Spinal cord (tissue), 10 donors: Measurements from ENCODE around the gene LAMC2. TPM values are rescaled to one million over a fixed set of nuclear protein-coding genes. Genes with fewer than 3 reads are reported as not detected.

ENCODE experiments used
- DNase-seq, 6 donors: peaks; one replicate each; pipeline versions ENCODE4 v3.0.0 to v3.0.0-alpha.2; 2013 to 2015; ENCODE audit warnings: low spot score in 6 of 6, low read depth in 4 of 6
- H3K27ac ChIP-seq: one replicate; pipeline ENCODE4 v1.5.1; 2013; ENCODE audit warnings: low read depth, low read length, control low read depth
- H3K27me3 ChIP-seq: one replicate; pipeline ENCODE4 v1.6.1; 2013; ENCODE audit warnings: low read length; ENCODE audit not compliant: control insufficient read depth, insufficient read depth
- H3K36me3 ChIP-seq: one replicate; pipeline ENCODE4 v1.6.1; 2013; ENCODE audit warnings: low read length; ENCODE audit not compliant: control insufficient read depth, insufficient read depth
- H3K4me1 ChIP-seq: one replicate; pipeline ENCODE4 v1.6.1; 2013; ENCODE audit warnings: low read length; ENCODE audit not compliant: control insufficient read depth, insufficient read depth
- H3K4me3 ChIP-seq: one replicate; pipeline ENCODE4 v1.5.1; 2013; ENCODE audit warnings: low read depth, low read length, control low read depth
- H3K9me3 ChIP-seq: one replicate; pipeline ENCODE4 v1.6.1; 2013; ENCODE audit warnings: low read length; ENCODE audit not compliant: control insufficient read depth, insufficient read depth
- WGBS: methylation state at CpG from one replicate; pipeline ENCODE4 v1.1.5; 2013; ENCODE audit warnings: missing lambda C conversion rate; ENCODE audit not compliant: insufficient coverage; 5-methylcytosine and 5-hydroxymethylcytosine counted together
- polyA plus RNA-seq, 2 donors: library from polyadenylated mRNA; unstranded; fragments of 120-200 nt; gene quantifications; one replicate each; pipeline ENCODE4 v1.2.1, GENCODE V29; 2013; ENCODE audit not compliant: insufficient read length in 2 of 2
- total RNA-seq, 2 donors: library from RNA; depleted of rRNA in 1 of 2; stranded (reverse); fragments of 120-200 nt in 1 of 2; fragments of >200 nt in 1 of 2; gene quantifications; one replicate each; pipeline versions ENCODE4 v1.2.3 to v1.2.4, GENCODE V29; 2013 to 2014
- donor health status: healthy.

The LAMC2 gene
- total and polyA plus RNA-seq, 4 donors, result 0.61 to 1.8 (median 1.3) TPM

DNA sequence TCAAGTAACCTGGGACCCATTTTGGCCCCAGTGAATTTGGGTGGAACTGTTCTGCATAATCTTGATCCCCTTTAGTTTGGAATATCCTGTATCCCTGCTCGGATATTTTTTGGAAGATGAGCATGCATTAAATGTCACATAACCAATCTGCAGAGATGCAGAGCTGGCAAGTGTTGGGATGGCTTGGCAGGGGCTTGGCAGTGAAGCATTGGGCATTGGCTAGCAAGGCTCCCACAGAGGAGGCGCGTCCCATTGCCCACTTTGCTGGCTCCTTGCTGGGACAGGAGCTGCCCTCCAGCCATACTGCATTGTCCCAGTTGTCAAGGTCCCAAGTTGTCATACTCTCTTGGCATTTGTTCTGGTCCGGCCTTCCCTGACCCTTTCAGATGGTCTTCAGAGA is 29.9 kb downstream of the LAMC2 start:
- H3K4me3 ChIP-seq, result no peak overlapping the region

DNA sequence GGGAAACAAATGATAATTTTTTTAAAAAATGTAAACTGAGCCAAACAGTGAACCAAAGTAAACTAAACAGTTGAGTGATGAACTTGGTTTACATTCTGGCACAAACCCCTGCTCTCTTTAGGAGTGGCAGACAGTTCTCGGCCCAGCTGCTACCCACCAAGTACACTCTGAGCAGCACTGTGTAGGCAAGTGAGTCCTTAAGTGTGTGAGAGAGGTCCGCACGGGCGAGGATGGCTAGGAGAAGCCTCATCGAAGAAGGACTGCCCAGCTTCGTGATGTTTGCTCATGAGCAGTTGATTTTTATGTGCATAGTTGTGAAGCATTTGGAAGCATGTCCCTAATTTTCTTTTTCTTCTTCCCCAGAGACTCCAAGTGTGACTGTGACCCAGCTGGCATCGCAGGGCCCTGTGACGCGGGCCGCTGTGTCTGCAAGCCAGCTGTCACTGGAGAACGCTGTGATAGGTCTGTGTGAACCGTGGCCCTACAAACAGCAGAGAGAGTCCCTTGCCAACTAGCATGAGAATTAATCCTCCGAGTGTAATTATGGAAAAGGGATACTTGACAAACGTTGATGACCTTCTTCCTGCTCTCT is 32.1 kb downstream of the LAMC2 start:
- 37% methylated on average over 6 of the region's 14 CpGs for WGBS
- DNase-seq, result peak in 2 of 6 donors; percentile 69 to 70
- H3K4me3 ChIP-seq, result no peak overlapping the region
- no peak overlapping the region for H3K27ac ChIP-seq
- H3K36me3 ChIP-seq, result no peaks in the 10 kb centered on the region
- H3K4me1 ChIP-seq, result peaks cover 12% of the 10 kb centered on the region
- no peaks in the 10 kb centered on the region for H3K9me3 ChIP-seq
- no peaks in the 10 kb centered on the region for H3K27me3 ChIP-seq

More for the DNA sequence above, 29.9 kb downstream of the LAMC2 start:
- Histone ChIP-seq H3K4me1 (peaks cover 12% of the 10 kb centered on the region), H3K27me3 (no peaks in the 10 kb centered on the region), H3K36me3 (no peaks in the 10 kb centered on the region), H3K27ac (no peak overlapping the region), H3K9me3 (no peaks in the 10 kb centered on the region)
- 80% methylated on average over 3 of the region's 4 CpGs for WGBS
- DNase-seq, result no peak

DNA sequence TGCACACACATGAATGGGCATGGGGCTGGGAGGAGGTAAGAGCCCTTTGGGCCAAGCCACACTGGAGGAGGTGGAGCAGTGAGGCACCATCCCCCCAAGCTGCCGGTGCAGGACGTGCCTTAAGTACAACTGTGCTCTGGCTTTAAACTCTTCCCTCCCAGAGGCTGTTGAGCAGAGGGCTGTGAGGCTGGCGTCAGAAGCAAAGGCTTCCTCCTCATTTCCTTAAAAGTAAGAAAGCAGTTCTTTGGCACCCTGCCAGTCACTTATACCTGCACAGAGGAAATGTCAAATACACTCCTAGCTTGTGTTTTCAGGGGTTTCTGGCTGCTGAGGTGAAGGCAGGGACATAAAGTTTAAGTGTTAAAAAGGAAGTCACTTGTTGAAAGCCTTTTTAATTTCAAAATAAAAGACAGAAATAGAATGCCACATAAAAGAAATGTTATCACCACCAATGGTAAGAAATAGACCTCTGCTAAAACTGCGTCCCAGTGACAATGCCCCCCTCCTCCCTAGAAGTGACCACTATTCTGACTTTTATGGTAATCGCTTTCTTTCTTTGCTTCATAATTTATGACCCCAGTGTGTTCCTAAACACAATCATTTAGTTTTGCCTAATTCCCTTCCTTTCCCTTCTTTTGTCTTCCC is 33.0 kb downstream of the LAMC2 start:
- Histone ChIP-seq H3K4me1 (peaks cover 12% of the 10 kb centered on the region), H3K4me3 (no peak overlapping the region), H3K27ac (peak overlapping the region; percentile 45), H3K9me3 (no peaks in the 10 kb centered on the region), H3K27me3 (no peaks in the 10 kb centered on the region), H3K36me3 (no peaks in the 10 kb centered on the region)
- 8% methylated on average over 3 of the region's 5 CpGs for WGBS
- peak in 2 of 6 donors; percentile 45 to 62 for DNase-seq

DNA sequence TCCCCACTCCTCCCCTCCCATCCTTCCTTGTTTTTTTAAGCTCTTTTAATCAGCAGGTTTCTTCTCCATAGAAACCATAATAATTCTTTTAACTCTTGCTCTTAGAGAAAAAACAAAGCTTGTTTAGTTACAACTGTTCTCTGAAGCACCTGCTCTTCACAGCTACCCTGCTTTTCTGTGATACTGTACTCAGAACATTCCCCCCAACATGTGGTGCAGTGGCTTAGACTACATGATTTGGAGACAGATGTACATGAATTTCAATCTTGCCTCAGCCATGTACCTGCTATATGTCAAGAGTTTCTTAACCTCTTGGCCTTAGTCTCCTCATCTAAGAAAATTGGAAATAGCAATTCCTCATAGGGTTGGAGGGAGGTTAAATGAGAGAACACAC is 33.5 kb downstream of the LAMC2 start:
- H3K4me1 ChIP-seq, result peaks cover 12% of the 10 kb centered on the region
- H3K27me3 ChIP-seq, result no peaks in the 10 kb centered on the region
- H3K4me3 ChIP-seq, result no peak overlapping the region
- no peak overlapping the region for H3K27ac ChIP-seq
- H3K9me3 ChIP-seq, result no peaks in the 10 kb centered on the region
- H3K36me3 ChIP-seq, result no peaks in the 10 kb centered on the region
- peak in 1 of 6 donors; percentile 25 for DNase-seq

DNA sequence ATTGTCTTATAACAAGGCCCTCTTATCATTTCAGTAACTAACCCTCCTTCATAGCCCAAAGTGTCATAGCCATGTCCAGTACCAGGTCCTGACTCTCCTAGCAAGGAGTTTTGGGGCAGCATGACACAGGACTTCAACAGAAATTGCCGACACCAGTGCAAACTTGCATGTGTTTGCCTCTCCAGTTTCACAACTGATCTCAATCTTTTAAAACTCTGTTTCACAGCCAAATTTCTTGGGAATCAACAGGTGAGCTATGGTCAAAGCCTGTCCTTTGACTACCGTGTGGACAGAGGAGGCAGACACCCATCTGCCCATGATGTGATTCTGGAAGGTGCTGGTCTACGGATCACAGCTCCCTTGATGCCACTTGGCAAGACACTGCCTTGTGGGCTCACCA is 36.8 kb downstream of the LAMC2 start:
- 98% methylated on average over 3 of the region's 3 CpGs for WGBS
- Histone ChIP-seq H3K9me3 (no peaks in the 10 kb centered on the region), H3K36me3 (no peaks in the 10 kb centered on the region), H3K4me3 (no peak overlapping the region), H3K27ac (no peak overlapping the region), H3K27me3 (no peaks in the 10 kb centered on the region), H3K4me1 (peaks cover 12% of the 10 kb centered on the region)
- no peak for DNase-seq

DNA sequence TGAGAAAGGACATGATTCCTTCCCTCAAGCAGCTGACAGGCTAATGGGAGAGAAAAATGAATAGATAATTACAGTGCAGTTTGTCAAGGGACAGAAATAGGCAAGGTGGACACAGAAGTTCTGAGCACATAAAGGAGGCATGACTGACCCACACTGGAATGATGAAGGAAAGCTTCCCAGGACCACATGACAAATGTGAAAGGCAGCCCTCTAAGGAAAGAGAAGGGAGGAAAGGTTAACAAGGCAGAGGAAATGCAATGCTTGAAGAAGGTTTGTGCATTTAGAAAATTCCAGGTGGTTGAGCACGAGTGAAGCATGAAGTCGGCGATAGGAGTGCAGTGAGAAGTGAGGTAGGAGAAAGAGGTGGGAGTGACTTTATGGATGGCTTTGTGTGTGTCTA is 37.4 kb downstream of the LAMC2 start:
- no peaks in the 10 kb centered on the region for H3K9me3 ChIP-seq
- no peak for DNase-seq
- H3K4me3 ChIP-seq, result no peak overlapping the region
- no peak overlapping the region for H3K27ac ChIP-seq
- H3K36me3 ChIP-seq, result no peaks in the 10 kb centered on the region
- H3K27me3 ChIP-seq, result no peaks in the 10 kb centered on the region
- 85% methylated on average over 3 of the region's 3 CpGs for WGBS
- H3K4me1 ChIP-seq, result peaks cover 6% of the 10 kb centered on the region

DNA sequence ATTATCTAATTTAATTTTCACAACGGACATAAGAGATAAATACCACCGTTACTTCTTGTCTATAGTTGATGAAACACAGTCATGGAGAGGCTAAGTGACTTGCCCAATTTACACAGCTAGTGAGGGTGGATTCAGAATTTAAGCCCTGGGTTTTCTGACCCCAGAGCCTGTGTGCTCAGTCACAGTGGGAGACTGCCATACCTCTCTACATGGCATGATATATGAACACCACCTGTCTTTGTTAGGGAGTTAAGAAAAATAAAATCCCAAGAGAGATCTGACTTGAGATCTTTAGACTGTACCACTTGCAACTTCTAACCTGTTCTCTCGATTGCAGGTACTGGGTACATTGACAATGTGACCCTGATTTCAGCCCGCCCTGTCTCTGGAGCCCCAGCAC is 40.3 kb downstream of the LAMC2 start:
- H3K27me3 ChIP-seq, result no peaks in the 10 kb centered on the region
- no peaks in the 10 kb centered on the region for H3K4me1 ChIP-seq
- DNase-seq, result no peak
- no peak overlapping the region for H3K4me3 ChIP-seq
- WGBS, result 90% methylated on average over 2 of the region's 4 CpGs
- no peak overlapping the region for H3K27ac ChIP-seq
- no peaks in the 10 kb centered on the region for H3K36me3 ChIP-seq
- no peaks in the 10 kb centered on the region for H3K9me3 ChIP-seq

DNA sequence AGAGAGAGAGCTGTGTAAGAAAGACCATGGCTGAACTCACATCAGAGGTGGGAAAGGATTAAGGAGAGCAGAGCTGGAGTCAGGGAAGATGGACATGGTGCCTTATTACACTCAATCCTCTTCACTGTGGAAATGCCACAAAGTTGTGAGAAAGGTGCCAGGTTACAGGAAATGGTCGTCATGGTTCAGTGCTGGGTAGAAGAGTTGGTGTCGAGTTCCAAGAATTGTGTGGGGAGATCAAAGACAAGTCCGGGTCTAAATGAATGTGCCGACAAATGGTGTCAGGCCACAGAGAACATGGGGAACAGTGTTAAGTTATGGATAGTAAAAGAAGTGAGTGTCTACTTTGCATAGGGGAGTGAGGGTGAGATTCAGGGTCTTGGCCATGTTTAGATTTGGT is 40.9 kb downstream of the LAMC2 start:
- H3K4me3 ChIP-seq, result no peak overlapping the region
- H3K36me3 ChIP-seq, result no peaks in the 10 kb centered on the region
- H3K4me1 ChIP-seq, result no peaks in the 10 kb centered on the region
- H3K27me3 ChIP-seq, result no peaks in the 10 kb centered on the region
- WGBS, result 58% methylated on average over 4 of the region's 4 CpGs
- H3K9me3 ChIP-seq, result no peaks in the 10 kb centered on the region
- DNase-seq, result no peak
- H3K27ac ChIP-seq, result no peak overlapping the region

DNA sequence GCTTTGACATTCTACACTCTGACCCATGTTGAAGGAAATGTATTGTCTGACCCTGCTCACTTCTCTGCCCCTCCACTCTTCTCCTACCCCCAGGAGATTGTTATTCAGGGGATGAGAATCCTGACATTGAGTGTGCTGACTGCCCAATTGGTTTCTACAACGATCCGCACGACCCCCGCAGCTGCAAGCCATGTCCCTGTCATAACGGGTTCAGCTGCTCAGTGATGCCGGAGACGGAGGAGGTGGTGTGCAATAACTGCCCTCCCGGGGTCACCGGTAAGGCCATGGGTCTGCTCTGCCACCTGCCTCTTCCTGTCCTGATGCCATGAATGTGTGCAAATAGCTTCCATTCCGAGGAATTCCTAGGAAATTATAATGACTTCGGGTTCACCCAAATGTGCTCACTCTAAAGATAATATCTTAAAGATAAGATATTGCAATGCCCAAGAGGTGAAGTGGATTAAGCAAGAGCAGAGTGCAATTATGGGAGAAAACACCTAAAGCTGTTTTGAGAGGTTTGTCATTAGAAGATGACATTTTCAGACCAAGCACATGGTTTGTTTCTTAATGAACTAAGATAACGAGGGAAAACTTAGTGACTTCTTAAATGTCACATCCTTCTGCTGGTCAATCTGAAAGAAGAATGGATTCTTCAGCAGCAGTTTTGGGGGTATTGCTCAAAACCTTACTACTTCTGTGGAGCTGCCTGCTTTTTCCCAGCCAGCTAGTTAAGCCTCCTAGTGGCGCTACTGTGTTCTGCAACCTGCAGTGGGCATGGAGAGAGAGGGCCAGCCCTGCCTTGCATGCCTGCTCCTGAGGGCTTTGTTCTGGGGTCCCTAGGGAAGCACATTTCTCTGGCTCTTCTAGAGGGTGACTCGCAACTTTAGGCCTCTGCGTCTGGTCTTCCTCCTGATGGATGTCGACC is 41.6 kb downstream of the LAMC2 start:
- Histone ChIP-seq H3K27ac (no peak overlapping the region), H3K4me3 (no peak overlapping the region), H3K36me3 (no peaks in the 10 kb centered on the region), H3K27me3 (no peaks in the 10 kb centered on the region), H3K9me3 (no peaks in the 10 kb centered on the region), H3K4me1 (no peaks in the 10 kb centered on the region)
- peak in 1 of 6 donors; percentile 35 for DNase-seq
- WGBS, result 81% methylated on average over 14 of the region's 16 CpGs
